B cell (primary cell): ENCODE measurements around the gene AATK.

ENCODE experiments used
- EZH2 ChIP-seq: IDR thresholded peaks from 2 replicates; pipeline ENCODE4 v1.6.1; 2012; ENCODE audit warnings: borderline replicate concordance, low read depth, mild to moderate bottlenecking, moderate library complexity, low read length; ENCODE audit not compliant: insufficient read depth, poor library complexity, severe bottlenecking
- TF ChIP-seq, protein P1 (sequence below): fragments of 200-600 bp; IDR thresholded peaks from one replicate; pipeline ENCODE4 v1.8.0; 2022; ENCODE audit warnings: antibody characterized with exemption, mild to moderate bottlenecking

DNA sequence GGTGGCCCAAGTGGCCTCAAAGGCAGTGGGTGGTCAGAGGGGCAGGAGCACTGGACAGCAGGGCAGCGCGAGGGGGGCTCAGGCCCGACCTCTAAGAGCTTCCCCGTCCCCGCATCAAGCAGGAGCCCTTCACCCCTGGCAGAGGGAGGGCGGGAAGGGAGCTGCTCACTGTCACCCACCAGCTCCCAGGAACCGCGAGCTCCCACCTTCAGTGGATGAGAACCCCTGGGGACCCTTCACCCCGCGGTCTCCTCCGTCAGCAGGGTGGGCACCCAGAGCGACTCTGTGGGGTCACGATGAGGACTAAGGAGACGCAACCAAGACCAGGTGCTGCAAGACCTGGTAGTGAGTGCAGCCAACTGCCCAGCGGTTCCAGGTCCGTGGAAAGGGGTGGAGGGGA, 43.1 kb upstream of the AATK start:
- TF ChIP-seq, protein P1, sequence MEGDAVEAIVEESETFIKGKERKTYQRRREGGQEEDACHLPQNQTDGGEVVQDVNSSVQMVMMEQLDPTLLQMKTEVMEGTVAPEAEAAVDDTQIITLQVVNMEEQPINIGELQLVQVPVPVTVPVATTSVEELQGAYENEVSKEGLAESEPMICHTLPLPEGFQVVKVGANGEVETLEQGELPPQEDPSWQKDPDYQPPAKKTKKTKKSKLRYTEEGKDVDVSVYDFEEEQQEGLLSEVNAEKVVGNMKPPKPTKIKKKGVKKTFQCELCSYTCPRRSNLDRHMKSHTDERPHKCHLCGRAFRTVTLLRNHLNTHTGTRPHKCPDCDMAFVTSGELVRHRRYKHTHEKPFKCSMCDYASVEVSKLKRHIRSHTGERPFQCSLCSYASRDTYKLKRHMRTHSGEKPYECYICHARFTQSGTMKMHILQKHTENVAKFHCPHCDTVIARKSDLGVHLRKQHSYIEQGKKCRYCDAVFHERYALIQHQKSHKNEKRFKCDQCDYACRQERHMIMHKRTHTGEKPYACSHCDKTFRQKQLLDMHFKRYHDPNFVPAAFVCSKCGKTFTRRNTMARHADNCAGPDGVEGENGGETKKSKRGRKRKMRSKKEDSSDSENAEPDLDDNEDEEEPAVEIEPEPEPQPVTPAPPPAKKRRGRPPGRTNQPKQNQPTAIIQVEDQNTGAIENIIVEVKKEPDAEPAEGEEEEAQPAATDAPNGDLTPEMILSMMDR = no peak
- TF ChIP-seq EZH2 = no peak
